GM21737 (cell line): Measurements from ENCODE around the gene MYG1.
A peak's percentile ranks its signal among the peaks of the same experiment; 100 is the strongest.

Source experiments
- ATAC-seq: cut with Tn5 transposase; IDR thresholded peaks from one replicate; pipeline ENCODE4 v1.9.1; 2021; ENCODE audit warnings: mild to moderate bottlenecking, moderate library complexity; ENCODE audit not compliant: unreplicated experiment

MYG1 gene, protein sequence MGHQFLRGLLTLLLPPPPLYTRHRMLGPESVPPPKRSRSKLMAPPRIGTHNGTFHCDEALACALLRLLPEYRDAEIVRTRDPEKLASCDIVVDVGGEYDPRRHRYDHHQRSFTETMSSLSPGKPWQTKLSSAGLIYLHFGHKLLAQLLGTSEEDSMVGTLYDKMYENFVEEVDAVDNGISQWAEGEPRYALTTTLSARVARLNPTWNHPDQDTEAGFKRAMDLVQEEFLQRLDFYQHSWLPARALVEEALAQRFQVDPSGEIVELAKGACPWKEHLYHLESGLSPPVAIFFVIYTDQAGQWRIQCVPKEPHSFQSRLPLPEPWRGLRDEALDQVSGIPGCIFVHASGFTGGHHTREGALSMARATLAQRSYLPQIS

DNA sequence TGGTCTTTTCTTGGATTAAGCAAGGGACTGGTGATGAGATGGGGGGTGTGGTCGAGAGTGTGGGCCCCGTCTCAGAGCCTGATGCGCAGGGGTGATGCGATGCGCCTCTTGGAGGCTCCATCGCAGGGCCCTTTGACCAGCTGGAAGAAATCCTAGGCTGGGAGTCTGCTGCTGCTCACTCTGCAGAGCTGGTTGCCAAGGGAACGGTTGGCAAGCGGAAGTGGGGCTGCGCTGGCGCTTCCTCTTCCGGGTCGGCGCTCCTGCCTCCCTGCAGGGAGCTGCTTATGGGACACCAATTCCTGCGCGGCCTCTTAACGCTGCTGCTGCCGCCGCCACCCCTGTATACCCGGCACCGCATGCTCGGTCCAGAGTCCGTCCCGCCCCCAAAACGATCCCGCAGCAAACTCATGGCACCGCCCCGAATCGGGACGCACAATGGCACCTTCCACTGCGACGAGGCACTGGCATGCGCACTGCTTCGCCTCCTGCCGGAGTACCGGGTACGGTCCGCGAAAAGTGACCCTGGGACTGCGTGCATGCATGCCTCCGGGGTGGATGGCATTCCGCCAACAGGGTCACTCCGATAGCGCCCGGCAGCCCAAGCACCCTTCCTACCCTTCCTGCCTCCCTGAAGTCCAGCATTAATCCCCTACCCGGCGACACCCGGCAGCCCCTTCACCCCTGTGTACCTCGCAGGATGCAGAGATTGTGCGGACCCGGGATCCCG is at the start of gene MYG1:
Gene MYG1, plus strand, starts transcription at position 242 of the 727 bp plus-strand sequence. Its CDS starts 43 bp downstream, at position 285.
- peak; percentile 62 for ATAC-seq

DNA sequence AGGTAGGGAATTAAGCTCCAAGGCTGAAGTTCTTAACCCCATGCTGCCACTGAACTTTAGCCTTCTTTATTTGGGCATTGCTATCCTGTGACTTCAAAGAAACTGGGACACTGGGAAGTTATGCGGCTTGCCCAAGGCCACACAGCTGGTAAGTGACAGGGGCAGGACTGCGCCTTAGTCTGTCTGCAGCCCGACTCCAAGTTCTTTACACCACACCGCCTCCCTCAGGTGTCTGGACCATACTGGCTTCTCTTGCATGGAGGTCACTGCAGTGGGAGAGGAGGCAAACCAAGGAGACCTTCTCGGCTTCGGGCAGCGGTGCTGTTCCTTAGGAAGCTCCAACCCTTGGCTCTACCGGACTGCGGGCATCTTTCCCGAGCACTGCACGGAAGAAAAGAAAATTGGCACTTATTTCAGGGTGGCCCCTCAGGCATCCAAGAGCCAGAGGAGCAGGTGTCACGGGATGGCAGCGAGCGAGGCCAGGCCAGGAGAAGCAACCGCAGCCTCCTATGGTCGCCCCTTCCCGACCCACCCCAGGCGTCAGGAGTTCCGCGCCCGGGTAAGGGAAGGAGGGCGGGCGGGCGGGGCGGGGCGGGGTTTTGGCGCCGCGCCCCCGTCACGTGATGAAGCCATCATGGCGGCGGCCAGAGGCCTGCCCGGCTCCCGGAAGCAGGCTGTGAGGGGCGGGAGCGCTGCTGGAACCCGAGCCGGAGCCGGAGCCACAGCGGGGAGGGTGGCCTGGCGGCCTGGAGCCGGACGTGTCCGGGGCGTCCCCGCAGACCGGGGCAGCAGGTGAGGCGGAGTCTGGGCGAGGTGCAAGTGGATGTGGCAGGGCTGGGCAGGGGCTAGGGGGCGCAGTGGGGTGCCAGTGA is 47.8 kb upstream of the MYG1 start:
- ATAC-seq = peak; percentile 68

DNA sequence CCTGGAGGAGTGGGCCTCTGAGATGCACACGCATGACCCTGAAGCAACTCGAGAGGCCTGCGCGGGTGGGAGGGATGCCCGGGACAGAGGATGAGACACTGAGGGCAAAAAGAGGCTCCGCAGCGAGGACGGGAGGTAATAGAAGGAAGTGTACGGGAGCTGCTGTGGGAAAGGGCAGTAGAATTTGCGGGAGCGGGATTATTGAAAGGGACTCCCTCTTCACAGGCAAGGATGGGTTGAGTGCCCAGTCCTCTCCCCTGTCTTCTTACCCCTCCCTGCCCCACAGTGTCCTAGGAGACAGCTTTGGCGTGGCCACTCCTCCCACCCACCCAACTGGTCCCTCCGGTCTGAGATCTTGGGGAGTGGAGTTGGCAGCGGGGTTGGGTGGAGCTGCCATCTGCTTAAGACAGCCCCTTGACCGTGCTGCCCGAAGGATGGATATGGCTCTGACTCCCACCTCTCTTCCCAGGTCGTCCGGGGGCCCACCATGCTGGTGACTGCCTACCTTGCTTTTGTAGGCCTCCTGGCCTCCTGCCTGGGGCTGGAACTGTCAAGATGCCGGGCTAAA is 47.1 kb upstream of the MYG1 start:
- no peak for ATAC-seq

DNA sequence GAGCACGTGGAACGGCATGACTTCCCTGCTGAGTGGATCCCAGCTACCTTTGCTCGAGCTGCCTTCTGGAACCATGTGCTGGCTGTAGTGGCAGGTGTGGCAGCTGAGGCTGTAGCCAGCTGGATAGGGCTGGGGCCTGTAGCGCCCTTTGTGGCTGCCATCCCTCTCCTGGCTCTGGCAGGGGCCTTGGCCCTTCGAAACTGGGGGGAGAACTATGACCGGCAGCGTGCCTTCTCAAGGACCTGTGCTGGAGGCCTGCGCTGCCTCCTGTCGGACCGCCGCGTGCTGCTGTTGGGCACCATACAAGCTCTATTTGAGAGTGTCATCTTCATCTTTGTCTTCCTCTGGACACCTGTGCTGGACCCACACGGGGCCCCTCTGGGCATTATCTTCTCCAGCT is 46.2 kb upstream of the MYG1 start:
- no peak for ATAC-seq

DNA sequence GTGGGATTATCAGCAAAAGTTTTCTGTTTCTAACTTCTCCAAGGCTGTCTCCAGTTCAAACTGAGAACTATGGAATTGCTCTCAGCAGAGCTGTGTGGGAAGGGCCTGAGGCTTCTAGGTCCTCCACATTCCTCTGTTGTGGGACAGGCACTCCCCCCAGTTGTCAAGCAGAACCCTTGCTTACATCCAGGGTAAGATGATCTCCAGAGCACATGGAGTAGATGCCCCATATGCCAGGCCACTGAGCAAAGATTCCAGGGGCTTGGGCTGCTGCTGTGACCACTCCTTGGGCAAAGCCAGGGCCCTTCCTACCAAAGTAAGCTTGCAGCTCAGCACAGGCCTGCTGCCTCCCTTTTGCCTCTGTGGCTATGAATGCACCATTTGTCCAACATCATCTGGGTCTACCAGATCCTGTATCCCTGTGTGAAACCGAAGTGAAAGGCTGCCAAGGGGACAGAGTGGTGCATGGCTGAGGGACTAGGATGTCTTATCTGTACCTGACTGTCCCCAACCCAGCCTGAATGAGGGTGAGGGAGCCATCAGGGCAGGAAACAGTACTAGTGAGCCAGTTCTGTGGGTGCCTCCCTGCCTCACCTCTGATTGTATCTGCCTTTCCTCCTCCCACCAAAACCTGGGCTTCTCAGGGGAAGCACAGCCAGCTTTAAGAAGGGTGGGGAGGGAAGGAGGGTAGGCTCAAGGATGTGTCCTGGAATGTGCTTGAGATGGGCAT is 44.5 kb upstream of the MYG1 start:
- ATAC-seq = no peak

DNA sequence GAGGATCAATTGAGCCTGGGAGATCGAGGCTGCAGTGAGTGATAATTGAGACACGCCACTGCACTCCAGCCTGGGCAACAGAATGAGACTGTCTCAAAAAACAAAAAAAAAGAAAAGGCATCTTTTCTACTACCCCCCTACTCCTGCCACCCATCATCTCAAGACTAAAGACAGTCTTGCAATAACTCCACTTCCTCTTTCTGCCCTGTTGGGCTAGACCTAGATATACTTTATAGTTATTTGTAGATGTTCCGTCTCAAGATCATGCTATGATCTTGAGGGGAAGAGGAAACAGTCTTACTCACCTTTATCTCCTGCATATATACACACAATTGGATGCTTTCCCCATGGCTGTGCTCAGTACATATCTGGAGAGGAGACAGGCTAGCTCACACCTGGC is 43.5 kb upstream of the MYG1 start:
- ATAC-seq = no peak

DNA sequence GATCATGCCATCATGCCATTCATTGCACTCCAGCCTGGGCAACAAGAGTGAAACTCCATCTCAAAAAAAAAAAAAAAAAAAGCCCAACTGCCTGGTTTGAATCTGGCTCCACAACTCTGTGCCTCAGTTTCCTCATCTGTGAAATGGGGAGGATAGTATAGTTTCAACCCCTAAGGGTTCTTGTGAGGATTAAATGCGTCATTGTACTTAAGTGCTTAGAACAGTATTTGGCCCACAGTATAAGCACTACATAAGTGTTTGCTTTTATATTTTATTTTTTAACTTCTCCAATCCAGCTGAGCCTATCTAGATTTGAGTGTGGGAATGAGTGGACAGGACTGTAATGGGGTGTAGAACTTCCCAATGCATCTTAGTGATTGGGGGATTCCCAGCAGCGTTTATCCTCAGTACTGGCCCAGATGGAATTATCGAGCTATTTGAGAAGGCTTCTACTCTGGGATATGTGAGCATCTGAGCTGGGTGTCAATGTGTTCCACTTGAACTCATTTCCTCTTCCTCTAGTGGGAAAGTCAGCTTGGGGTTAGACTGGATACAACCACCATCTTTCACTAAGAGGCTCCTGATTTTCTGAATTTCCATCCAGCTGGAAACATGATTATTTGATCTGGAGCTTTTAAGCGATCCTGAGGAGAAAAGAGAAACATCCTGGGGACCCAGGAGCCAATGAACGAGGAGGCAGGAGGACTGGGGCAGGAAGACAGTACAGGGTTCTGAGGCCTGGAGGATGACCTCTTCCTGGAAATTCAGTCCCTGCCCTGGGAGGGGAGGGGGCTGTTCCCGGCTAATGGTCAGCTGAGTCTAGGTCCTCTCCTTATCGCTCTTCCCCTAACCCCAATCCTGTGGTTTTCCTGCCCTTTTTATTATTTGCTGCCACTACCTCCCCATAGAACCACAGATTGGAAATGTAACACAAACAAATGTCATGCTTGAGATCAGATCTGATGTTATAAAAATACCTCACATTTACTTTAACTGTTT is 40.7 kb upstream of the MYG1 start:
- ATAC-seq = no peak

DNA sequence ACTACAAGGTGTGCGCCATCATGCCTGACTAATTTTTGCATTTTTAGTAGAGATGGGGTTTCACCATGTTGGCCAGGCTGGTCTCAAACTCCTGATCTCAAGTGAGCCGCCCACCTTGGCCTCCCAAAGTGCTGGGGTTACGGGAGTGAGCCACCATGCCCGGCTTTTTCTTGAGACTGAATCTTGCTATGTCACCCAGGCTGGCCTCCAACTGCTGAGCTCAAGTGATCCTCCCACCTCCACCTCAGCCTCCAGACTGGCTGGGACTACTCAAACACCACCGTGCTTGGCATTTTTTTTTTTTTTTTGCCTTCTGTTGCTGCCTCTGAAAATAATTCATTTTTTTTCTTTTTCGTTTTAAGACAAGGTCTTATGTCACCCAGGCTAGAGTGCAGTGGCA is 39.6 kb upstream of the MYG1 start:
- no peak for ATAC-seq

DNA sequence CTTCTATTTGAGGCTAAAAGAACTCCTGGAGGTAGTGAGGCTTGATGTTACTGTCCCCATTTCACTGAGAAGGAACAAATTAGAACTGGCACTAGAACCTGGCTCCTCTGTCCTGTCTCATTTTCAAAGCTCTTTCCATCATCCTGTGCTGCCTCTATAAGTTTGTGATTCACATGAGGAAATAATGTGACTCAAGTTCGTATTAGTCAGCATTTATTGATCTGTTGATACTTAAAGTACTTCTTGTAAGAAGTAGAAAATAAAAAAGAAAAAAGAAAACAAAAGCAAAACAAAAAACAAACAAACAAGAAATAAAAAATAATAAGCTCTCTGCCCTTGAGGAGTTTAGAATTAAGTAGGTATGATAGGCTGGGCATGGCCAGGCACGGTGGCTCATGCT is 33.7 kb upstream of the MYG1 start:
- ATAC-seq = no peak

DNA sequence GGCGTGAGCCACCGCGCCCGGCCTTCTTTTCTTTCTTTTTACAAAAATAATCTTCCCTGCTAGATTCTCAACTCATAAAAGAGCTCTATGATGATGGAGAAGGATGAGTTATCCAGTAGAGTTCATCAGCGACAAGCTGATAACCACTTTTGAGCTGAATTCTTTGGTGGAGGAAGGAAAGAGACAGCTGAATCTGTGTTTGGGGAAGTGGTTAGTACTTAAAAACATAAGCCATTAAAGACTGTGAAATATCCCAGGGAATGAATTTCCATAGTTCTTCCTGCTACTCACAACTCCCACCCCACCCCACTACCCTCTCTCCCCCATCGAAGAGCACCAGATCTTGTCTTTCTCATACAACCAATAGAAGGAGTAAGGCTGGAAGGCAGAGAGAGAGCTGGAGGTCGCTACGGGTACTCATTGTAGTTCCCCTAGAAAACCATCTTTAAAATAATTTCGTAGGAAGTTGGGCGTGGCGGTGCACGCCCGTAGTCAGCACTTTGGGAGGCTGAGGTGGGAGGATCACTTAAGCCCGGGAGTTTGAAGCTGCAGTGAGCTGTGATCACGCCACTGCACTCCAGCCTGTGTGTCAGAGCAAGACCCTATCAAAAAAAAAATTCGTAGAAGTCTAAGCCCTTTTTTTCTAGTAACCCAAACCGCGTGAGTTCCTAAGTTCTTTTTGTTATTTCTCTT is 32.0 kb upstream of the MYG1 start:
- ATAC-seq = peak; percentile 3

DNA sequence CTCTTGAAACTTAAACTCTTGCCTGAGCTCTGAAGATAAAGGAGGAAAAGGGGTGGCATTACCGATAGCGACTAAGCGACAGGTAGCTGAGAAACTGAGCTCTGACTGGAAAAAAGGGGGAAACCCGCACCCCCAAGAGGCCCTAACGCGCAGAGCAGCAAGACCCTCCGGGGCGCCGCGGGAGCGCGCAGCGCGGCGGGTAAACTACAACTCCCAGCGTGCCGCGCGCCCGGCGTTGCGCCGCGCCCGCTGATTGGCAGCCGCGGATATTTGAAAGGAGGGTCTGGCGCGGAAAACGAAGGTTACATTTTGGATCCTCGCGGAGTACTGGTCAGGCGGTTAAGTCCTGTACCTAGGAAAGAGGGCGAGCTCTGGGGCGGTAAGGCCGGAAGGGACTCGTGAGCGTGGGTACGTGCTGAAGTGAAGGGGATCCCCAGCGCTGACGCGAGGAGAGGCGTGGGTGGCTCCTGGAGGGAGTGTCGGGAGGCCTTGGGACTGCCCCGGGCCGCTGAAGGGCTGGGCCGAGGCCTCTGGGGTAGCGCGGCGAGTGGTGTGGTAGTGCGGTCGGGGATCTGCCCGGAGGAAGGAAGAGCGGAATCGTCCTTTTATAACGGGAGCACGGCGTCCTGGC is 31.4 kb upstream of the MYG1 start, which contains the start of gene ESPL1:
Gene ESPL1, plus strand, starts transcription at position 301 of the 631 bp plus-strand sequence. CDS start 468 bp downstream, outside the sequence.
- peak; percentile 76 for ATAC-seq

DNA sequence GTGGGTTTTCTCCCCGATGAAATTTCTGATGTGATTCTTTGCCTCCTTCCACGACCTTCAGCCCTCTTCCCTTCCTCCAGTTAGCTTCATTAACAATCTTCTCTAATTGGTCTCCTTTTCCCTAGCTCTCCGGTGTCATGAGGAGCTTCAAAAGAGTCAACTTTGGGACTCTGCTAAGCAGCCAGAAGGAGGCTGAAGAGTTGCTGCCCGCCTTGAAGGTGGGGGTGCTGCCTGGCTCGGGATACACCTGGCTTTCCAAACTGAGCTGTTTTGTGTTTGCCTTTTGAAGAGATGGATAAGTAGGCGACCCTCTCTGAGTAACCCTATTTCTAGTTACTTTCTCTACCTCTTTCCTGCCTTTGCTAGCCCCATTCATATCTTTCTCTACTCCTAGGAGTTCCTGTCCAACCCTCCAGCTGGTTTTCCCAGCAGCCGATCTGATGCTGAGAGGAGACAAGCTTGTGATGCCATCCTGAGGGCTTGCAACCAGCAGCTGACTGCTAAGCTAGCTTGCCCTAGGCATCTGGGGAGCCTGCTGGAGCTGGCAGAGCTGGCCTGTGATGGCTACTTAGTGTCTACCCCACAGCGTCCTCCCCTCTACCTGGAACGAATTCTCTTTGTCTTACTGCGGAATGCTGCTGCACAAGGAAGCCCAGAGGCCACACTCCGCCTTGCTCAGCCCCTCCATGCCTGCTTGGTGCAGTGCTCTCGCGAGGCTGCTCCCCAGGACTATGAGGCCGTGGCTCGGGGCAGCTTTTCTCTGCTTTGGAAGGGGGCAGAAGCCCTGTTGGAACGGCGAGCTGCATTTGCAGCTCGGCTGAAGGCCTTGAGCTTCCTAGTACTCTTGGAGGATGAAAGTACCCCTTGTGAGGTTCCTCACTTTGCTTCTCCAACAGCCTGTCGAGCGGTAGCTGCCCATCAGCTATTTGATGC is 30.6 kb upstream of the MYG1 start:
- ATAC-seq = no peak

DNA sequence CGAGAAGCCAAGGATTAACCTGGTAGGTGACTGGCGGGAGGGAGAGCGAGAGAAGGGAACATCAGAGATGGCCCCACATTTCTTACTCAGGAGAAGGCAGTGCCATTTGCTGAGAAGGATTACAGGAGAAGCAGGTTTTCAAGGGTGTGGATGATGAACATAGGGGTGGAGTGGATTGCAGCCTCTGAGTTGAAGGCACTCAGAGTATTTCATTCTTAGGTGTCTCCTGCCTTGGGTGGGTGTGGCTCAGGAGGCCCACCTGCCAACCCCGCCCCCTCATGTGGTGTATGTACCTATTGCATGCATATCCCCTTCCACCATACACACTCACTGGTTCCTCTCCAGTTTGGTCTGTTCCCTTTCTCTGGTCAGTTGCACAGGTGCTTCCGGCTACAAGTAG is 25.1 kb upstream of the MYG1 start:
- no peak for ATAC-seq

DNA sequence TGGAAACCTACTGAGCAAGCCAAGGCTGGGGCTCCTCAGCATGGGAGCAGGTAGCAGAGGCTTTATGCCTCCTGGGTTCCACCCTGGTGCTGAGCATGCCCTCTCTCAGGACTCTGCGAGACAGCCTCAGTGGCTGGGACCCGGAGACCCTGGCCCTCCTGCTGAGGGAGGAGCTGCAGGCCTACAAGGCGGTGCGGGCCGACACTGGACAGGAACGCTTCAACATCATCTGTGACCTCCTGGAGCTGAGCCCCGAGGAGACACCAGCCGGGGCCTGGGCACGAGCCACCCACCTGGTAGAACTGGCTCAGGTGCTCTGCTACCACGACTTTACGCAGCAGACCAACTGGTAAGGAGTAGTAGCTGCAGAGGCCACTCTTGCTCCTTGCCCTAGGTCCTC is 23.0 kb upstream of the MYG1 start:
- no peak for ATAC-seq

DNA sequence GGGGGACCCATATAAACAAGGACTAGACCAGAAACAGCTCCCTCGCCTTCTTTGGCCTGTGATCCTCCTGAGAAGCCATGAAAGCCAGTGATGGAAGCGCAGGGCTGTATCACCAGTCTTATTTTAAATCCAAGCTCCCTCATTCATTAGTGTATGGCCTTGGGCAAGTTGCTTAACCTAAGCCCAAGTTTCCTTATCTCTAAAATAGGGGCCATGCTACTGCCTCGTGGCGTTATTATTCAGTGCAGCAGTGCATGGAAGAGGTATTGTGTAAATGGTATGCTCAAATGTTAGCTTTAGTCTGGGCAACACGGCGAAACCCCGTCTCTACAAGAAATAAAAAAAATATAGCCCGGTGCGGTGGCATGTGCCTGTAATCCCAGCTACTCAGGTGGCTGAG is 21.5 kb upstream of the MYG1 start:
- no peak for ATAC-seq

DNA sequence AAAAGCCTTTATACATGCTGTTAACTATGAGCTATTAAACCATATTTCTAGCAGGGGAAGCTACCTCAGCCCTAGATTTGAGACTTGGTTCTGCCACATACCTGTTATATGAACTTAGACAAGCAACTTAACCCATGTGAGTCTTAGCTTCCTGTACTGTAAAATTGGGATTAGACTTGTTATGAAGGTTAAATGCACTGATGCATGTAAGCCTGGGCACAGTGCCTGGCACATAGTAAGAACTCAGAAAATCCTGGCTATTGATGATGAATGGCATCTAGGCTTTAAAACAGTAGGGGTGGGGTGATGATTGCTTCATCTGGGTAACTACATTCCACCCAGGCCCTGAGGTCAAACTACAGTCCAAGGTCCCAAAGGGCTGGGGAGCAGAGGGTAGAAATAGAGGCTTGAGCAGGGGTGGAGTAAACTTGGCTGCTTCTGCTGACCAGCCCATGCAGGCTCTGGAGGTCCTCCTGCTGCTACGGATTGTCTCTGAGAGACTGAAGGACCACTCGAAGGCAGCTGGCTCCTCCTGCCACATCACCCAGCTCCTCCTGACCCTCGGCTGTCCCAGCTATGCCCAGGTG is 20.1 kb upstream of the MYG1 start:
- no peak for ATAC-seq
